ENCODE results near the gene UBA3. TPM values are rescaled to one million over a fixed set of nuclear protein-coding genes. Genes with fewer than 3 reads are reported as not detected.

Gene UBA3
- total RNA-seq, 1 donor from 2014 or later, result 93.4 TPM

DNA sequence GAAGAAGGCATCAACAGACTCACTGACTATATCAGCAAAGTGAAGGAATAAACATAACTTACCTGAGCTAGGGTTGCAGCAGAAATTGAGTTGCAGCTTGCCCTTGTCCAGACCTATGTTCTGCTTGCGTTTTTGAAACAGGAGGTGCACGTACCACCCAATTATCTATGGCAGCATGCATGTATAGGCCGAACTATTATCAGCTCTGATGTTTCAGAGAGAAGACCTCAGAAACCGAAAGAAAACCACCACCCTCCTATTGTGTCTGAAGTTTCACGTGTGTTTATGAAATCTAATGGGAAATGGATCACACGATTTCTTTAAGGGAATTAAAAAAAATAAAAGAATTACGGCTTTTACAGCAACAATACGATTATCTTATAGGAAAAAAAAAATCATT lies 24.4 kb upstream of the UBA3 start:
- intact Hi-C loops (cut with micrococcal nuclease), result no loop called here
- no peak for DNase-seq
- ATAC-seq, result no peak

DNA sequence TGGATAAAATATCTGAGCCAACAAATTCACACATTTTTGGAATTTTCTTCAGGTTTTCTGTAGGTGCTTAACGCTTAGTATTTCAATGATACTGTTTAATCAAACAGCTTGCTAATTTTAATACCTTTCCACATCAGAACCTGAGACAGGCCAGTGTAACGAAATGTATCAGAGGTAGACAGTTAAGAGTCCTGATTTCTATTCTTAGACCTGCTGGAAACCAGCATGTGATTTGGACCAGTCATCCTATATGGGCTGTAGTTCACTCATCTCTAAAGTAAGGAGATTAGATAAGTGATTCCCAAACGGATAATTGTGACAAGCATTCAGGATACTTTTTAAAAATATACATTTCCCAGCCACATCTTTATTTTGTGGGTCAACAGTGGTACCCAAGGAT lies 23.0 kb upstream of the UBA3 start:
- intact Hi-C loops (cut with micrococcal nuclease), result no loop called here
- ATAC-seq, result peak; percentile 76
- DNase-seq, result no peak

DNA sequence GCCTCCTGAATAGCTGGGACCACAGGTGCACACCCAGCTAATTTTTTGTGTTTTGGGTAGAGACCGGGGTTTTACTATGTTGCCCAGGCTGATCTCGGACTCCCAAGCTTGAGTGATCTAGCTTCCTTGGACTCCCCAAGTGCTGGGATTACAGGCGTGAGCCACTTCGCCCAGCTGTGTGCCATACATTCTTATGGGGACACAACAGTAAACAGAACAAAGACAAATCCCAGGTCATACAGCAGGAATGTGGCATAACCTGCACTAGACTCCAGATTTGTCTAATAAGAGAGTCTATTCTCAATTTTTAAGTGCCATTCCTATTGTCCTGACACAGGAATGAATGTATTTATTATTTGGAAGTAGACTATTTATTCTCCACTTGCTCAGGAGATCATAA lies 22.2 kb upstream of the UBA3 start:
- ATAC-seq, result no peak
- intact Hi-C loops (cut with micrococcal nuclease), result no loop called here
- DNase-seq, result no peak

GRCh38 chr3:69099576-69099975 lies 19.4 kb upstream of the UBA3 start:
- DNase-seq (no peak), ATAC-seq (peak; percentile 50)
- intact Hi-C loops (cut with micrococcal nuclease), result no loop called here

GRCh38 chr3:69097407-69098086 lies 17.4 kb upstream of the UBA3 start:
- intact Hi-C loops (cut with micrococcal nuclease), result no loop called here
- DNase-seq (no peak), ATAC-seq (no peak)

DNA sequence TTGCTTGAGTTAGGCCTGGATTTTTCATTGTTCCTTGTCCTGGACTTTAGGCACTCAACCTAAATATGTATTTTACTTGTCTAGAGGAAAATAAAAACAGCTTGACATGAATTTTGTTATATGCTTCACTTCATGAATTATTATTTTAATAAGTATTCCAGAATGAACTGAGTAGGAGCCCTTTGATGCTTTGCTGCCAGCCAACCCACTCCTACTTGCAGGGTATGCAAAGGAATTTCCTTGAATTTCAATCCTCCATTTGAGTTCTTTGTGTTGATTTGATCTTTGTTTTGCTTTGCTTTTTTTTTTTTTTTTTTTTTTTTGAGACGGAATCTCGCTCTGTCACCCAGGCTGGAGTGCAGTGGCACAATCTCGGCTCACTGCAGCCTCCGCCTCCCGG lies 16.1 kb upstream of the UBA3 start:
- ATAC-seq (no peak), DNase-seq (no peak)
- intact Hi-C loops (cut with micrococcal nuclease), result no loop called here

DNA sequence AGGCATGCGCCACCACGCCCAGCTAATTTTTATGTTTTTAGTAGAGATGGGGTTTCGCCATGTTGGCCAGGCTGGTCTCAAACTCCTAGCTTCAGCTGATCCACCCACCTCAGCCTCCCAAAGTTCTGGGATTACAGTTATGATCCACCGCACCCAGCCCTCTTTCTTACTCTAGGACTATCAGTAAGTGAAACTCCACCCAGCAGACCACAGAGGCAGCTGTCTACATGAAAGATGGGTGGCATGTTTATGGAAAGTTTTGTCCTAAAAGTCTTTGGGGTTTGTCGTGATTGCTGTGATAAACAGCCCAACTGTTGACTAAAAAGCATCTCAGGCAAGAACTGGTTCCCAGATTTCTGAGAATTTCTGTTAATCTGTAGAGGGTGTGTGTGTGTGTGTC lies 15.5 kb upstream of the UBA3 start:
- intact Hi-C loops (cut with micrococcal nuclease), result no loop called here
- ATAC-seq (no peak), DNase-seq (no peak)

- peak; percentile 5 for ATAC-seq
- no peak for DNase-seq
- intact Hi-C loops (cut with micrococcal nuclease), result no loop called here
These were observed 14.5 kb upstream of the UBA3 start for GRCh38 chr3:69094467-69095205.

DNA sequence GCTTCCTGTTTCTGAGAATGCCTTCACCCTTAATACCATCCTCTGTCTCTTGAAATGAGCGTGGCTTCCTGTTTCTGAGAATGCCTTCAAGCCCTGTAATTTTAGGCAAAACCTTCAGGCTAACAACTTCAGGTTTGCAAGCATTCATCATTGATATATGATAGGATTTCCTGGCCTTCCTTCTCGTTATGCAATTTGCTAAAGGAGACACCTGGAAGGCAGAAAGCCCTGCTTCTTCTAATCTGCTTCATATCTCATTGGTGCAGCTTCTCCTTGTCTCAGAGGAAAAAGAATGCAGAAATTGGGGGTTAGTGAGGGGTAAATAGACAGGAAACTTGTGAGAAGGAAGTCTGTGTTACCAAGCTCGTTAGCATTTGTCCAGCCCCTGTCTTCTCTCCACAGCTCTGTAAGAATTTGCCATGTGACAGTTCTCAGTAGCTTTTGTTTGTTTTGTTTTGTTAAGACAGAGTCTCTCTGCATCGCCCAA lies 11.9 kb upstream of the UBA3 start:
- intact Hi-C loops (cut with micrococcal nuclease), result no loop called here
- DNase-seq (no peak), ATAC-seq (peak; percentile 13)

DNA sequence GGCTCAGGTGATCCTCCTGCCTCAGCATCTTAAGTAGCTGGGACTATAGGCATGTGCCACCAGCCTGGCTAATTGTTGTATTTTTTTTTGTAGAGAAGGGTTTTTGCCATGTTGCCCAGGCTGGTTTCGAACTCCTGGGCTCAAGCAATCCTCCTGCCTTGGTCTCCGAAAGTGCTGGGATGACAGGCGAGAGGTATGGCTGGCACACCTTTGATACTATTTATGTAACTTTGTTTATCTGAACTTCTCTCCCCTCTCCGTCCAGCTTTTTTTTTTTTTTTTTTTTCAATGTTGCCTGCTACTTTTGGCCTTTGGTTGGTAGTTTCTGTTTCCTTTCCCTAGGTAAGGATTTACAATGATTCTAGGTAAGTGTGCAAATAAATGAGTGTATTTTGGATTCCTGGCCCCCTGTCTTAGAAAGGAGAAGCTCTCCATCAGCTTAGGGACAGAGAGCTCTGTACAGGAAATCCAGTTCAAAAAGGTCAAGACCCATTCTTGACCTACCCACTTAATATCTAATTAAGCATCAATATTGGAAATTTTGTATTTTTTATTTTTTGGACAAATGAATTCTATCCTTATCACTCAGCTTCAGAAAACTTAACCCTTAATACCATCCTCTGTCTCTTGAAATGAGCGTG lies 11.3 kb upstream of the UBA3 start:
- DNase-seq, result no peak
- no peak for ATAC-seq
- intact Hi-C loops (cut with micrococcal nuclease), result no loop called here

DNA sequence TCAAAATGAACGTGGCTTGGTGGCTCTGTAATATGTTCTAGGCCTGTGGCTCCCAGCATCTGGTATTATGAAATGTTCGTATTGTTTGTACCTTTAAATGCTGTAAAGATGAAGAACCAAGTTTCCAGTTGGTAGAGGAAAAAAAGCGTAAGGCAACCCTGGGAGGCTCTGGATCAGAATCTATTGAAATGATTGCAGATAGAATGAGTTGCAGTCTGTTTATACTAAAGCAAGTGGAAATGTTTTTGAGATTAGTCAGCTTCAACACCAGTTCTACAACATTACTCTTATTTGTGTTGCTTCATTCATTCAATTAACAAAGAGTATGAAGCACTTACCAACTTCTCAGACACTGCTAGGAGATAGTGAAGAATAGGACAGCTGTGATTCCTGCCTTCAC lies 9.9 kb upstream of the UBA3 start:
- DNase-seq (no peak), ATAC-seq (no peak)
- intact Hi-C loops (cut with micrococcal nuclease), result no loop called here

DNA sequence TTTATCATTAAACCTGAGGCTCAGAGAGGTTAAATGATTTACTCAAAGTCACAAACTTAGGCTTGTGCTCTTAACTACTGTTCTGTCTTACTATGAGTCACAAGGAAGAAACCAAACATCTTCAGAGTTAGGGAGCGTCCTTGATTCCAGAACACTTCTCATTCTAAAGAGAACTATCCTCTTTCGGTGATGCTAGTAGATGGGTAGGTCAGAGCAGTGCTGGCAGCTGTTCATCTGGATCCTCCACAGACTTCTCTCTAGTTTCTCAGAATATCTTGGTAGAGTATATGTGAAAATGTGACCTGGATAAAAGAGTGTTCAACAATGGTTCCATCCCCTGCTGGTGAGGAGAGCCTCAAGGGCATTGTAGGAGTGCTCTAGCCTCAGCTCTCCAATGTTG lies 7.9 kb upstream of the UBA3 start:
- DNase-seq, result no peak
- intact Hi-C loops (cut with micrococcal nuclease), result no loop called here
- no peak for ATAC-seq

DNA sequence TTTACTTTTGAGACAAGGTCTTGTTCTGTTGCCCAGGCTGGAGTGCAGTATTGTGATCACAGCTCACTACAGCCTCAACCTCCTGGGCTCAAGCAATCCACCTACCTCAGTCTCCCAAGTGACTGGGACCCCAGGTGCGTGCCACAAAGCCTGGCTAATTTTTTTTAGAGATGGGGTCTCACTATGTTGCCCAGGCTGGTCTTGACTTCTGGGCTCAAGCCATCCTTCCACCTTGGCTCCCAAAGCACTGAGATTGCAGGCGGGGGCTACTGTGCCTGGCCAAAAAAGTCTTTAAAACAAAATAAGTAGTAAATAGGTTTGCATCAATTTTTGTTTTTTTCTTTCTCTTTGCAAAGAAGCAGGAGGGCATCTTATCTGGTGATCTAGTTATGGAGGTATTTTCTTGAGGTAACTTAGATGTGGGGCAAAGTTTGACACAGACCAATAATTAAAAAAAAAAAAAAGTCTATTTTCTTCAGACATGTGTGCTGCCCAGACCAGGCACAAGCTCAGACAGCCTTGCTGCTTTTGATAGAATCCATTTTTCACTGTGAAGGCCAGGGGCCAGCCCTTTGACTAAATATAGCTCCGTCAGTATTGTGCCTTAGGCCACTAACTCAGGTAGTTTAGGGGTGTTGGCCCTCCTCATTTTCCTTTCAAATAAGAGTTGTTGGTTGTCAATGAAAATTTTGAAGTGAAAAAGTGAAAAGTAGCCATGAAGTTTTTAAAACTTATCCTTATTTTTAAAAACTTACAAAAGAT lies 7.0 kb upstream of the UBA3 start:
- intact Hi-C loops (cut with micrococcal nuclease), result no loop called here
- peak; percentile 33 for ATAC-seq
- DNase-seq, result no peak

DNA sequence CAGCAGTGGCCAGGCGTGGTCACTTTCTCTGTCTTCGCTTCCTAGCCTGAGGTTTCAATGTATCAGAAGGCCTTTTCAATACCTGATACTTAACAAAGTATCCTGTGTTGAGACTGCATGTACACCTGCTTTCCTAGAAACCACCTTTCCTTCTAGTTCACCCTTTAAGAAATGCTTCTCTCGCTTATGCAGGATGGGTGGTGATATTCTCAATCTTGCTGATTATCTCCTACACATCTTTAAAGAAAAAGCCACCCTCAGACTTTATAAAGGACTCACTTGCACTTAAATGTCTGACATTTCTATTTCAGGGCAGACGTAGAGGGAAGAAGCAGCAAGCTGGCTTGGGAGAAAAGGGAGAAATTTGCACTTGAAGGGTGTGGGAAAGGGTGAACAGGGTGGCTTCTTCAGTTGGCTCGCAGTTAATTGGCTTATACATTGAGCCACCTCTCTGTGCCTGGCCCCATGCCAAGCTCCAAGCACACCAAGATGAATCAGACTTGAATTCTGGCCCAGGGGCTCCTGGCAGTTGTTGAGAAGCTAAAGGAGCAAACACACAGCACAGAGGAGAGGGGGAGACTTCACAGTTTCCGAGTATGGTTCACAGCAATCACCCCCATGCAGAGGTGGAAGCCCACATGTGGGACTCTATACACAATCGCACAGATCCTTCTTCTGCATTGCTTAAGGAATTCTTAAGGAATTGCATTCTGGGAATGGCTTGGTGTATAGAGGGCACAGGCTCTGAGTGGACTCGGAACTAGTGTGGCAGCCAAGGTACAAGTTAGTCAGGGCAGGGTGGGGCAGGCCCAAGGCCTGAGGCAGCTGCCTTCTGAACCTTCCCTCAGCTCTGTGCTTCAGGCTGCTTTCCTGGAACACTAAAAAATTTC lies 5.9 kb upstream of the UBA3 start:
- intact Hi-C loops (cut with micrococcal nuclease), result no loop called here
- peak; percentile 91 for DNase-seq
- ATAC-seq, result peak; percentile 71

- intact Hi-C loops (cut with micrococcal nuclease), result no loop called here
- ATAC-seq (peak; percentile 41), DNase-seq (peak; percentile 50)
These were observed 5.1 kb upstream of the UBA3 start for GRCh38 chr3:69085168-69085832.

DNA sequence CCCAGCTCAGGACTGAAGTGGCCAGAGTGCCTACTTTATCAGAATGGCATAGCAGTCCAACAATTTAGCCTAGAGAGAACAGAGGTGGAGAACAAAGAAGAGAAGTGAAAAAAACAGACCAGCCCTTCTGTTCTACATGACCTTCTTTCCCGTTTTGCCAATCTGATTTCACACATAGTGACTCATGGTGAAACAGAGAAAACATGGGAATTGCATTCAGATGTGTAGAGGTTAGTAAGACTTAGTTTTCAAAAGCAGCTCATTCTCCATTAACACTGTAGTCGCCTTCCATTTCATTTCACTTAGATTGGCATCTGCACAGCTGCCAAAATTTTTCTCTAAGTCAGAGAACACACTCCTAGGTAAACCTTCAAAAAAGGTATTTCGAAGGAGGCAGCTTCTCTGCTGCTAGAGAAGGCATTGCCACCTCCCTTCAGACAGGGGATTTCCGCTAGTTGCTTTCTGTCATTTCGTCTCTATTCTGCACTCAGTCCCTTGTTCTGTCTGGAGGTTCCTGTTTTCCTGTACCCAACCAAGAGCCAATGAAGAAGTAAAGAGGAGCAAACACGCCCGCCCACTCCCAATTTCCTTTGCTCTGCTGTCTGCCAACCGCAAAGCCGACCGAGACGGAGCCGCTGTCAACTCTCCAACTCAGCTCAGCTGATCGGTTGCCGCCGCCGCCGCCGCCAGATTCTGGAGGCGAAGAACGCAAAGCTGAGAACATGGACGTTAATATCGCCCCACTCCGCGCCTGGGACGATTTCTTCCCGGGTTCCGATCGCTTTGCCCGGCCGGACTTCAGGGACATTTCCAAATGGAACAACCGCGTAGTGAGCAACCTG lies 4.4 kb upstream of the UBA3 start, which contains the start of gene ARL6IP5:
ARL6IP5 (plus strand) TSS at position 612 of the 842 bp plus-strand sequence; CDS start at position 723, 111 bp downstream.
- peak; percentile 96 for DNase-seq
- intact Hi-C loops (cut with micrococcal nuclease), result no loop called here
- peak; percentile 69 for ATAC-seq

- ATAC-seq (no peak), DNase-seq (no peak)
These were observed 2.6 kb upstream of the UBA3 start for GRCh38 chr3:69082805-69083204.

More at GRCh38 chr3:69082805-69083204, 2.6 kb upstream of the UBA3 start:
- intact Hi-C loops (cut with micrococcal nuclease), result no loop called here
